B cell (primary cell): ENCODE data around the gene SEC23B.

Experiments used
- EZH2 ChIP-seq: IDR thresholded peaks from 2 replicates; pipeline ENCODE4 v1.6.1; 2012; ENCODE audit warnings: borderline replicate concordance, low read depth, mild to moderate bottlenecking, moderate library complexity, low read length; ENCODE audit not compliant: insufficient read depth, poor library complexity, severe bottlenecking
- TF ChIP-seq, protein P1 (sequence below): fragments of 200-600 bp; IDR thresholded peaks from one replicate; pipeline ENCODE4 v1.8.0; 2022; ENCODE audit warnings: antibody characterized with exemption, mild to moderate bottlenecking

DNA sequence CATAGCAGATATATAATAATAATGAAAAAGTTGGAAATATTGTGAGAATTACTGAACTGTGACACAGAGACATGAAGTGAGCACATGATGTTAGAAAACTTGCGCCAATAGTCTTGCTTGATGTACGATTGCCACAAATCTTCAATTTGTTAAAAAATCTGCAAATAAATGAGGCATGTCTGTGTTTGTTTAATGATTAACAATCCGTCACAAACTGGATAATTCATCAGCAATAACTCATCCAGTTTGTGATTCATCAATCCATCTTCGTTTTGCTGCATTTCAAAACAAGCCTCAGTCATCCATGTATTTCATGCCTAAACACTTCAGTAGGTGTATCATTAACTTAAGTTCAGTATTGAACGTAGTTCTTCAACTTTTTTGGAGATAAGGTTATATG lies 34.0 kb downstream of the SEC23B start:
- TF ChIP-seq, protein P1, sequence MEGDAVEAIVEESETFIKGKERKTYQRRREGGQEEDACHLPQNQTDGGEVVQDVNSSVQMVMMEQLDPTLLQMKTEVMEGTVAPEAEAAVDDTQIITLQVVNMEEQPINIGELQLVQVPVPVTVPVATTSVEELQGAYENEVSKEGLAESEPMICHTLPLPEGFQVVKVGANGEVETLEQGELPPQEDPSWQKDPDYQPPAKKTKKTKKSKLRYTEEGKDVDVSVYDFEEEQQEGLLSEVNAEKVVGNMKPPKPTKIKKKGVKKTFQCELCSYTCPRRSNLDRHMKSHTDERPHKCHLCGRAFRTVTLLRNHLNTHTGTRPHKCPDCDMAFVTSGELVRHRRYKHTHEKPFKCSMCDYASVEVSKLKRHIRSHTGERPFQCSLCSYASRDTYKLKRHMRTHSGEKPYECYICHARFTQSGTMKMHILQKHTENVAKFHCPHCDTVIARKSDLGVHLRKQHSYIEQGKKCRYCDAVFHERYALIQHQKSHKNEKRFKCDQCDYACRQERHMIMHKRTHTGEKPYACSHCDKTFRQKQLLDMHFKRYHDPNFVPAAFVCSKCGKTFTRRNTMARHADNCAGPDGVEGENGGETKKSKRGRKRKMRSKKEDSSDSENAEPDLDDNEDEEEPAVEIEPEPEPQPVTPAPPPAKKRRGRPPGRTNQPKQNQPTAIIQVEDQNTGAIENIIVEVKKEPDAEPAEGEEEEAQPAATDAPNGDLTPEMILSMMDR = no peak
- TF ChIP-seq EZH2 = no peak
